MM.1S (cell line): Measurements from ENCODE around the gene ABCB8.

ENCODE experiments used
- EZH2 ChIP-seq: fragments of 300-600 bp; sonication (generic); optimal IDR thresholded peaks from 2 replicates; pipeline ENCODE3; 2017; ENCODE audit warnings: low read depth, mild to moderate bottlenecking, antibody characterized with exemption, low read length, mixed read lengths
- TF ChIP-seq, protein P1 (sequence below): fragments of 300-600 bp; sonication (generic); IDR thresholded peaks from 2 replicates; pipeline ENCODE4 v1.5.1; 2016; ENCODE audit warnings: antibody characterized with exemption, low read length, mixed read lengths

DNA sequence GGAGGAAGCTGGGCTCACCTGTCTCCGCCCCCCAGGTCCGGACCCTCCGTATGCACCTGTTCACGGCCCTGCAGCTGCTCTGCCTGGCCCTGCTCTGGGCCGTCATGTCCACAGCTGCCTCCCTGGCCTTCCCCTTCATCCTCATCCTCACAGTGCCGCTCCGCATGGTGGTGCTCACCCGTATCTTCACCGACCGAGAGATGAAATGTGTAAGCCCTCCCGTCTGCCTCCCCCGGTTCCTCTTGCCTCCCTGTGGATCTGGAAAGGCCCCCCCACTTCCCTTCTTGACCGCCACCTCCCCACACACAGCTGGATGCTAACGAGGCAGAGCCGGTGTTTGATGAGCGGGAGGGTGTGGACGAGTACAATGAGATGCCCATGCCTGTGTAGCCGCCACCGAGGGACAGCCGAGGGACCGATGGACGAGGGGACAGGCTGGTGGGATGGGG lies 47.8 kb downstream of the ABCB8 start:
- TF ChIP-seq, protein P1, sequence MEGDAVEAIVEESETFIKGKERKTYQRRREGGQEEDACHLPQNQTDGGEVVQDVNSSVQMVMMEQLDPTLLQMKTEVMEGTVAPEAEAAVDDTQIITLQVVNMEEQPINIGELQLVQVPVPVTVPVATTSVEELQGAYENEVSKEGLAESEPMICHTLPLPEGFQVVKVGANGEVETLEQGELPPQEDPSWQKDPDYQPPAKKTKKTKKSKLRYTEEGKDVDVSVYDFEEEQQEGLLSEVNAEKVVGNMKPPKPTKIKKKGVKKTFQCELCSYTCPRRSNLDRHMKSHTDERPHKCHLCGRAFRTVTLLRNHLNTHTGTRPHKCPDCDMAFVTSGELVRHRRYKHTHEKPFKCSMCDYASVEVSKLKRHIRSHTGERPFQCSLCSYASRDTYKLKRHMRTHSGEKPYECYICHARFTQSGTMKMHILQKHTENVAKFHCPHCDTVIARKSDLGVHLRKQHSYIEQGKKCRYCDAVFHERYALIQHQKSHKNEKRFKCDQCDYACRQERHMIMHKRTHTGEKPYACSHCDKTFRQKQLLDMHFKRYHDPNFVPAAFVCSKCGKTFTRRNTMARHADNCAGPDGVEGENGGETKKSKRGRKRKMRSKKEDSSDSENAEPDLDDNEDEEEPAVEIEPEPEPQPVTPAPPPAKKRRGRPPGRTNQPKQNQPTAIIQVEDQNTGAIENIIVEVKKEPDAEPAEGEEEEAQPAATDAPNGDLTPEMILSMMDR: no peak
- no peak for TF ChIP-seq EZH2
